Measurements from ENCODE around the gene RAVER2. TPM values are rescaled to one million over a fixed set of nuclear protein-coding genes. Genes with fewer than 3 reads are reported as not detected.
"Not testable (repeated sequence)": the region's sequence is repeated elsewhere in the genome, so short reads cannot be mapped to it uniquely, and the experiment has no call there.

The RAVER2 gene
- total and polyA plus RNA-seq, 2 experiments from 2014 or later: 10.8 to 24.0 TPM

DNA sequence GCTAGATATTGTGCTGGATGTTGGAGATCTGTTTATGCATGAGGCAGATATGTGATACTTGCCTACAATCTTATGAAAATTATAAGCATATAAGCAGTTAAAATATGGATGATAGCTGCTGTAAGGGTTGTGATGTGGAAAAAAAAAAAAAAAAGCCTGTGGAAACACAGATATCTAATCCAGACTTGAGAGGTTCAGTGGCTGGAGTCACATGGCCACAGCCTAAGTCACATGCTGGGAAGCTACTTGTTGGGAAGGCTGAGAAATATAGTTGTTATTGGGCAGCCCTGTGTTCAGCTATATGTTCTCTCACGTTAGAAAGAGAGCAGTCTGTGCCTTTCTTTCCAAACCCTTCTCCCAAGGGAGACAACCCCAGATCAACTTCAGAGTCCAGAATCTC is 15.1 kb downstream of the RAVER2 start:
- Histone ChIP-seq H3K27me3 (no peaks in the 10 kb centered on the region), H3K4me1 (ENCODE audit: low read depth) (peaks cover 10% of the 10 kb centered on the region), H3K9me3 (ENCODE audit: low read depth) (no peaks in the 10 kb centered on the region), H3K36me3 (no peaks in the 10 kb centered on the region), H3K27ac (no peak overlapping the region), H3K4me3 (no peak overlapping the region)
- peak in 1 of 2 donors; percentile 18 for DNase-seq (ENCODE audit: low read depth in 1 of 2, low spot score in 1 of 2)
- TF ChIP-seq, protein P1, sequence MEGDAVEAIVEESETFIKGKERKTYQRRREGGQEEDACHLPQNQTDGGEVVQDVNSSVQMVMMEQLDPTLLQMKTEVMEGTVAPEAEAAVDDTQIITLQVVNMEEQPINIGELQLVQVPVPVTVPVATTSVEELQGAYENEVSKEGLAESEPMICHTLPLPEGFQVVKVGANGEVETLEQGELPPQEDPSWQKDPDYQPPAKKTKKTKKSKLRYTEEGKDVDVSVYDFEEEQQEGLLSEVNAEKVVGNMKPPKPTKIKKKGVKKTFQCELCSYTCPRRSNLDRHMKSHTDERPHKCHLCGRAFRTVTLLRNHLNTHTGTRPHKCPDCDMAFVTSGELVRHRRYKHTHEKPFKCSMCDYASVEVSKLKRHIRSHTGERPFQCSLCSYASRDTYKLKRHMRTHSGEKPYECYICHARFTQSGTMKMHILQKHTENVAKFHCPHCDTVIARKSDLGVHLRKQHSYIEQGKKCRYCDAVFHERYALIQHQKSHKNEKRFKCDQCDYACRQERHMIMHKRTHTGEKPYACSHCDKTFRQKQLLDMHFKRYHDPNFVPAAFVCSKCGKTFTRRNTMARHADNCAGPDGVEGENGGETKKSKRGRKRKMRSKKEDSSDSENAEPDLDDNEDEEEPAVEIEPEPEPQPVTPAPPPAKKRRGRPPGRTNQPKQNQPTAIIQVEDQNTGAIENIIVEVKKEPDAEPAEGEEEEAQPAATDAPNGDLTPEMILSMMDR (IDR thresholded peaks at IDR 0.05; ENCODE audit: low read depth, low read length): no peak

DNA sequence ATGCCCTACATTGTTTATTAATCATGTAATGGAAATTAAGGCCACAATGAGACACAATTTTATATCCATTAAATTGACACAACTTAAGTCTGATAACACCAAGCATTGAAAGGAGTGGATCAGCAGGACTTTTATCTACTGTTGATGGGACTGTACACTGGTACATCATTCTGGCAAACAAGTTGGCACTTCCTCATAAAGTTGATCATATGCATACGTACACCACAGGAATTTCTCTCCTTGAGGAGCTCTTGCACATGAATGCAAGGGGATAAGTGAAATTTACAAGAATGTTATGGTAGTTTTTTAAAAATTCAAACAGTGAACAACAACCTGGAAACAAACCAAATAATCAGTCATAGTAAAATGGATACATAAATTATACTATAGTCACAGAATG is 20.1 kb downstream of the RAVER2 start:
- H3K4me3 ChIP-seq: no peak overlapping the region
- H3K27me3 ChIP-seq: no peaks in the 10 kb centered on the region
- H3K9me3 ChIP-seq (ENCODE audit: low read depth): no peaks in the 10 kb centered on the region
- H3K27ac ChIP-seq: no peak overlapping the region
- H3K36me3 ChIP-seq: no peaks in the 10 kb centered on the region
- no peaks in the 10 kb centered on the region for H3K4me1 ChIP-seq (ENCODE audit: low read depth)
- DNase-seq (ENCODE audit: low read depth in 1 of 2, low spot score in 1 of 2): no peak
- TF ChIP-seq, protein P1 (IDR thresholded peaks at IDR 0.05; ENCODE audit: low read depth, low read length): no peak

DNA sequence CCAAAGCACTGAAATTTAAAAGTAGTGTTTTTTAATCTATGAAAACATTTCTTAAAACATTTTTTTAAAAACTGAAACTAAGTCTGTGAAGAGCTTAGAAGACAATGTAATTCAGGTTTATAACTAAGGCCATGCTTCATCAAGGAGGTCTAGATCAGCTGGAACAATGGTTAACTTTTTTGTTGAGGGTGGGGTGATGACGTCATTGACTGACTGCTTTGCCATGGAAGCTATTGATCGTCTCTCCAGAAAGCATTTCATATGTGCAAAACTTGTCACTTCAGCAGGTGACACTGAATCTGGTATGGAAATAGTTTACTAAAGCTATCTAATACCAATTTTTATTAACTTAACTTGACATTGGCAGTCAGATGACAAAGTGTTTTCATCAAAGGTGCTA is 21.0 kb downstream of the RAVER2 start:
- no peak for DNase-seq (ENCODE audit: low read depth in 1 of 2, low spot score in 1 of 2)
- Histone ChIP-seq H3K27ac (no peak overlapping the region), H3K27me3 (no peaks in the 10 kb centered on the region), H3K9me3 (ENCODE audit: low read depth) (no peaks in the 10 kb centered on the region), H3K4me3 (no peak overlapping the region), H3K36me3 (no peaks in the 10 kb centered on the region), H3K4me1 (ENCODE audit: low read depth) (no peaks in the 10 kb centered on the region)
- TF ChIP-seq, protein P1 (IDR thresholded peaks at IDR 0.05; ENCODE audit: low read depth, low read length): no peak

DNA sequence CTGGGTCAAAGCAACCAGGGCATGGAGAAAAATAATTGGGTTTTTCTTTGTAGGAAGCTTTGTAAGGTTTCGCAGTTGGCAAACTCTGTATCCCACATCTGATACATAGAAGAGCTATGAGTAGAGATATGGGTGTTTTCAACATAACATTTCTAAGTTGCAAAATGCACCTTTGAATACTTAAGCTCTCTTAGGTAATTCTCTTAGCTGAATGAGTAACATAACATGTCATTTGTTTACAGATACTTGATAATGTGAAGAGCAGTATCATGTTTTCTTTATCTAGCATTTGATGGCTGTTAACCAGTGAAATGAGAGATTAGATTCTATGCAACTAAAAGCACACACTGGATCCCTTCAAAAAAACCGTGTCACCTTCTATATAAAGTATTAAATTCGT is 21.6 kb downstream of the RAVER2 start:
- TF ChIP-seq, protein P1 (IDR thresholded peaks at IDR 0.05; ENCODE audit: low read depth, low read length): no peak
- Histone ChIP-seq H3K27me3 (no peaks in the 10 kb centered on the region), H3K4me1 (ENCODE audit: low read depth) (no peaks in the 10 kb centered on the region), H3K4me3 (no peak overlapping the region), H3K36me3 (no peaks in the 10 kb centered on the region), H3K27ac (no peak overlapping the region), H3K9me3 (ENCODE audit: low read depth) (no peaks in the 10 kb centered on the region)
- no peak for DNase-seq (ENCODE audit: low read depth in 1 of 2, low spot score in 1 of 2)

DNA sequence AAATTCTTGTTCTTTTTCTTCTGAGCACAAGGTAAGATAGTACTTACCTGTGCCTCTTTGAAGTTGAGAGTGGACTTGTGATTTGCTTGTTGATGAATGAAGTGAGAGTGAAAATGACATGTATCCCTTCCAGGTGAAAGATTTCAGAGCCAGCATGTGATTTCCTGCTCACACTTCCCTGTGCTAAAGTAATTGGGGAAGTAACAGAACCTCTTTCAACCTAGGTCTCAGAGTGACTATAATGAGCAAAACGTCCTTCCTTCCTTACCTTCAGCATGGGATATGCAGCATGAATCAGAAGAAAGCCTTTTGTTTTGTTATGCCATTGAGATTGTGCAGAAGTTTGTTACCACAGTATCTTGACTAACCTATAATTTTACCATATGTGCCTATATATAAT is 24.6 kb downstream of the RAVER2 start:
- no peak overlapping the region for H3K27ac ChIP-seq
- no peaks in the 10 kb centered on the region for H3K36me3 ChIP-seq
- no peak overlapping the region for H3K4me3 ChIP-seq
- no peaks in the 10 kb centered on the region for H3K27me3 ChIP-seq
- DNase-seq (ENCODE audit: low read depth in 1 of 2, low spot score in 1 of 2): no peak
- TF ChIP-seq, protein P1 (IDR thresholded peaks at IDR 0.05; ENCODE audit: low read depth, low read length): no peak
- no peaks in the 10 kb centered on the region for H3K4me1 ChIP-seq (ENCODE audit: low read depth)
- H3K9me3 ChIP-seq (ENCODE audit: low read depth): no peaks in the 10 kb centered on the region

DNA sequence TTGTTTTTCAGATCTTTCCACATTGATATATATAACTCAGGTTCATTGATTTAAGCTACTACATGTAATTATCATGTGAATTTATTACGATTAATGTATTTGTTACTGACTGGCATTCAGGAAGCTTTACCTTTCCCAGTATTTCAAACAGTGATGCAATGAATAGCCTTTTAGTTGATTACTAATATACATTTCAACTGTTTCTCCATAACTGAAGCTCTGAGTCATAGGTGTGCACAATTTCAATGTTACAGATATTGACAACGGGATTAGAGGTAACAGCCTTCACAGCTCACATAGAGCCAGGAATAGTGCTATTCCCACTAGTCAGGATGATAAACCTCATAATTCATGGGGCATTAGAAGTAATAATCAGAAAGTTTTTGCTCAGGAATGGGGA is 25.1 kb downstream of the RAVER2 start:
- Histone ChIP-seq H3K4me1 (ENCODE audit: low read depth) (no peaks in the 10 kb centered on the region), H3K27me3 (no peaks in the 10 kb centered on the region), H3K4me3 (no peak overlapping the region), H3K36me3 (no peaks in the 10 kb centered on the region), H3K27ac (no peak overlapping the region), H3K9me3 (ENCODE audit: low read depth) (no peaks in the 10 kb centered on the region)
- TF ChIP-seq, protein P1 (IDR thresholded peaks at IDR 0.05; ENCODE audit: low read depth, low read length): no peak
- DNase-seq (ENCODE audit: low read depth in 1 of 2, low spot score in 1 of 2): no peak

DNA sequence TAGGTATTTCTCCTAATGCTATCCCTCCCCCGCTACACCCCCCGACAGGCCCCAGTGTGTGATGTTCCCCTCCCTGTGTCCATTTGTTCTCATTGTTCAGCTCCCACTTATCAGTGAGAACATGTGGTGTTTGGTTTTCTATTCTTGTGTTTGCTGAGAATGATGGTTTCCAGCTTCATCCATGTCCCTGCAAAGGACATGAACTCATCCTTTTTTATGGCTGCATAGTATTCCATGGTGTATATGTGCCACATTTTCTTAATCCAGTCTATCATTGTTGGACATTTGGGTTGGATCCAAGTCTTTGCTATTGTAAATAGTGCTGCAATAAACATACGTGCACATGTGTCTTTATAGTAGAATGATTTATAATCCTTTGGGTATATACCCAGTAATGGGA is 28.4 kb downstream of the RAVER2 start:
- not testable (repeated sequence) for H3K9me3 ChIP-seq (ENCODE audit: low read depth); H3K36me3 ChIP-seq; DNase-seq (ENCODE audit: low read depth in 1 of 2, low spot score in 1 of 2); H3K27ac ChIP-seq; H3K4me3 ChIP-seq; H3K27me3 ChIP-seq; H3K4me1 ChIP-seq (ENCODE audit: low read depth)

Data from cardiac muscle cell (in vitro differentiated cells and primary cell).